Stimulated activated naive CD8-positive, alpha-beta T cell treated with anti-CD3 and anti-CD28 coated beads, Interleukin-15, Interleukin-2, amounts not matched to agents 100 ng/mL and 50 ng/mL, for 24 hours (primary cell): Measurements from ENCODE around the gene C13orf46.

Source experiments
- H3K27ac Mint-ChIP-seq: one replicate; pipeline ENCODE4 v1.8.0; 2021; ENCODE audit warnings: mild to moderate bottlenecking, mixed read lengths
- H3K27me3 Mint-ChIP-seq: one replicate; pipeline ENCODE4 v1.8.0; 2021; ENCODE audit warnings: mixed read lengths
- H3K36me3 Mint-ChIP-seq: one replicate; pipeline ENCODE4 v1.8.0; 2021; ENCODE audit warnings: low read depth, mixed read lengths
- H3K4me1 Mint-ChIP-seq: one replicate; pipeline ENCODE4 v1.8.0; 2021; ENCODE audit warnings: low read depth, mixed read lengths
- H3K4me3 Mint-ChIP-seq: one replicate; pipeline ENCODE4 v1.8.0; 2021; ENCODE audit warnings: mild to moderate bottlenecking, mixed read lengths
- H3K9me3 Mint-ChIP-seq: one replicate; pipeline ENCODE4 v1.8.0; 2021; ENCODE audit warnings: mixed read lengths

Gene C13orf46

DNA sequence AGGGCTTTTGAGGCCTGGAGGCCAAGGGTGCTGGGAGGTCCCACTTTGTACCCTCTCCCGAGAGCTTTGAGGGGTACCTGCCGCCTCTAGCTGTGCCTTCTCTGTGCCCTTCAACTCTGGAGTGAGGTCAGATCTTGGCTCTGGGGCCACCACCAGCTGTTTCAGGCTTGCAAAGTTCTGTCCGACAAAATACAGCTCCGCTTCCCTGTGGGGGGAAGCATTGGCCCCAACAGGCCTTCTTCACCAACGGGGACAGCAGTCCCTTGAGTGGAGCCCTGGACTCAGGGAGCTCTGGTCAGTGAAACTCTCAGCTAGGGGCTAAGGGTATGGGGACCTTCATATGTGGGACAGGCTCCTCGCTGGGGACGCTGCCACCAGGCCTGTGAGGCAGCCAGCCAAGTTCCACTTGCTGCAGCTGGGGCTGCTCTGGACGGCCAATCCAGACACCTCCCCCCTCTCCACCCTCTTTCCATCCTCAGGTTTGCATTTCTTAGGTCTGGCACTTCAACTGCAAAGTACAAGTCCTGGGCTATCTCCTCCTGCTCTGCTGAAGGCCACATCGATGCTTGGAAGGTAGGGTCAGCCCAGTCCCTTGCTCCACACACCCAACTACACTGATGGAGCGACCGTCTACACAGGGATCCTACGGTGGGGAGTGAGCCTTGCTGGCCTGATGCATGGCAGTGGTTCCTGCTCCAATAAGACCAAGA lies 46.8 kb downstream of the C13orf46 start:
- Mint-ChIP-seq H3K27me3 (peaks cover 34% of the 10 kb centered on the region), H3K4me3 (no peak overlapping the region), H3K27ac (no peak overlapping the region), H3K9me3 (no peaks in the 10 kb centered on the region), H3K36me3 (no peaks in the 10 kb centered on the region), H3K4me1 (peaks cover 14% of the 10 kb centered on the region)

DNA sequence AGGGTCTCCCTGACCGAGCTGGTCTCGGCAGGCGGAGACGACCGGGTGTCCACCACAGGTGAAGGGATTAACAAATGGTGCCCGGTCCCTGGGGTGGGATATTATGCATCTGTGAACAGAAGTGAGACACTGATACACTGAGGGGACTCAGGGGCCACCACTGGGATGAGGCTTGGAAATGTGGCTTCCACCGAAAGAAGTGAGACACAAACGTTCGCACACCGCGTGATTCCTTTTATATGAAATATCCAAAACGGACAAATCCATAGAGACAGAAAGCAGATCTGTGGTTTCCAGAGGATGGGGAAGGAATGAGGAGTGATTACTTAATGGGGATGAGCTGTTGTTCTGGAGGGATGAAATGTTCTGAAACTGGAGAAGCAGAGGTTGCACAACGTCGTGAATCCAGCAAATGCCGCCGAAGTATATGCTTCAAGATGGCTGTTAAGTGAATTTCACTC lies 47.5 kb downstream of the C13orf46 start:
- Mint-ChIP-seq H3K27ac (no peak overlapping the region), H3K4me3 (no peak overlapping the region), H3K4me1 (peaks cover 6% of the 10 kb centered on the region), H3K27me3 (peaks cover 35% of the 10 kb centered on the region), H3K36me3 (no peaks in the 10 kb centered on the region), H3K9me3 (peaks cover 5% of the 10 kb centered on the region)

DNA sequence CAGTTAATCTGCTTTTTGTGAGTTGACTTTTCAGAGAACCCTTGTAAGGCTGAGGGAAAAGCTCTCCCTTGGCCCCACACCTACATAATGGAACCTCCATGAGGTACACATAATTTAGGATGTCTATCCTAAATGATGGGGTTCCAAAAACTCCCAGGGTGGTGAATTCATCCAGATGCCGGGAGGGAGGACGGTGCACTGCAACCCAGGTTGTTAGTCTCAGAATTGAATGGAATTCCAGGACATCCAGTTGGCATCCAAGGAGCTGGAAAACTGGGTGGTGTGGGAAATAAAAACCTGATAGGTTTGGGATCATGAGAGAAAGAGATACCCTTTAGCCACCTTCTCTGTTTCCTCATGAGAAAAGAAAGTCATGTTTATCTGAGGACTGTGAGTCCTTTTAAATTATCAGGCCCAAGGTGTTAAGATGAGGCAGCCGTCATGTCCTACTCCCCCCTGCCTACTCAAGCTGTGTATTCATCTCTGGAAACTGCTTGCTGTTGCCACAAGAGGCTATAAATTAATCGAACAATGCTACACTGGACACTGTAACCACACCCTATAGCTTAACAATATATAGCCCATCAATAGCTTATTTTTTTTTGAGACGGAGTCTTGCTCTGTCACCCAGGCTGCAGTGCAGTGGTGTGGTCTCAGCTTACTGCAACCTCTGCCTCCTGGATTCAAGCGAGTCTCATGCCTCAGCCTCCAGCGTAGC lies 49.5 kb downstream of the C13orf46 start:
- H3K9me3 Mint-ChIP-seq, result peaks cover 5% of the 10 kb centered on the region
- H3K27me3 Mint-ChIP-seq, result peaks cover 38% of the 10 kb centered on the region
- no peaks in the 10 kb centered on the region for H3K4me1 Mint-ChIP-seq
- no peaks in the 10 kb centered on the region for H3K36me3 Mint-ChIP-seq
- no peak overlapping the region for H3K4me3 Mint-ChIP-seq
- no peak overlapping the region for H3K27ac Mint-ChIP-seq

DNA sequence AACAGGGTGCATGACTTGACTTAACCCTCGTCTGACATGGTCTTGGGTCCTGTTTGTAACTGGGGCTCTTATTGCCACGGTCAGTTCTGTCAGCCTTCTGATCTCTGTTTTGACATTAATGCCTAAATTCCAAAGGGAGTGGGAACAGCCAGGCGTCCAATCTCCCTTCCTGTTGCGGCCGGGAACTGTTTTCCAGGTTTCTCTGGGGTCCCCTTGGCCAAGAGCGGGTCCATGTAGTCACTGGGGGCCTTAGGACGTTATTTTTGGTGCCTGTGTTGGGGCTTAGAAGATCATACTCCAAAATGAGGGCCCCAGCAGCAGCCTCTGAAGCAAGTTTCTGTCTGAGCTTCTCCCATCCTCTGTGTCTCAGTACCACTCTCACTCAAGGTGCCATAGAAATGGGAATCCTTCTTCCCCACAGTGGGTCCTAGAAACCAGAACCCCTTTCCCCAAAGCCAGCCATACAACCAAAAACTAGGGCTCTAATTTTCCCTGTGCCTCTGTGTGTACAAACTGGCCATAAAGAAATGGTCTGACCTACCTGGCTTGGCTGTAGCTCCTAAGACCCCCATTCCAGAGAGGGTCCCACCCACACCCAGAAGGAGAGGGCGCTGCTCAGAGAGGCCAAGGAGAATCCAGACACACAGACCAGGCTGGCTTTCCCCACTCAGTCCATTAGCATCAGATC lies 50.4 kb downstream of the C13orf46 start:
- Mint-ChIP-seq H3K9me3 (peaks cover 5% of the 10 kb centered on the region), H3K4me3 (no peak overlapping the region), H3K36me3 (no peaks in the 10 kb centered on the region), H3K27ac (no peak overlapping the region), H3K4me1 (no peaks in the 10 kb centered on the region), H3K27me3 (peaks cover 38% of the 10 kb centered on the region)

DNA sequence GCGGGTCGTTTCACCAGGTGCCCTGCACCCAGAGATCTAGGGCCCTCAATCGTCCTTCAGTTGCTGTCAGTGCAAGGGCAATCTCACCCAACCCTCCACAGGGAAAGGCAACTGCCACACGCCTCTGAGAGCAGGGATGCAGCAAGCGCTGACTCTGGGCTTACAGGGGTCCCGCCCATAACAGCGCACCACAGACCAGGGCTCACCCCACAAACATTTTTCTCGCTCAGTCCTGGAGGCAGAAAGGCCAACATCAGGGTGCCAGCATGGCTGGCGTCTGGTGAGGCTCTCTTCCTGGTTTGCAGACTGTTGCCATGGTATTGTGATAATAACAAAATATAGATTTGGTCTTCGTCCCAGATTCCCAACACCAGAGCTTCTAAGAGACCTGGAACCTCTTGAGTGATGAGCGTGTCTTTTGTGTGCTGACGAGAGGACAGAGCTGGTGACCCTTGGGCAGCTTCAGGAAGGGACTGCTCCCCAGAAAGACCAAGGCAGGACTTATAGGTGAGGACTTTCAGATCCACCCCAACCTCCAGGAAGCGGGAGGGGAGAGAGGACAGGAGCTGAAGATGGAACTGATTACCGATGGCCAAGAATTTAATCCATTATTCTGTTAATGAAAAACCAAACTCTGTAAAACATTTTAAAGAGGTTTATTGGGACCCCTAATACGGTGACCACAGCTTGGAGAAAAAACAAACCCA lies 51.3 kb downstream of the C13orf46 start:
- H3K36me3 Mint-ChIP-seq, result no peaks in the 10 kb centered on the region
- H3K27me3 Mint-ChIP-seq, result peaks cover 33% of the 10 kb centered on the region
- H3K4me1 Mint-ChIP-seq, result no peaks in the 10 kb centered on the region
- no peak overlapping the region for H3K4me3 Mint-ChIP-seq
- no peak overlapping the region for H3K27ac Mint-ChIP-seq
- peaks cover 5% of the 10 kb centered on the region for H3K9me3 Mint-ChIP-seq

DNA sequence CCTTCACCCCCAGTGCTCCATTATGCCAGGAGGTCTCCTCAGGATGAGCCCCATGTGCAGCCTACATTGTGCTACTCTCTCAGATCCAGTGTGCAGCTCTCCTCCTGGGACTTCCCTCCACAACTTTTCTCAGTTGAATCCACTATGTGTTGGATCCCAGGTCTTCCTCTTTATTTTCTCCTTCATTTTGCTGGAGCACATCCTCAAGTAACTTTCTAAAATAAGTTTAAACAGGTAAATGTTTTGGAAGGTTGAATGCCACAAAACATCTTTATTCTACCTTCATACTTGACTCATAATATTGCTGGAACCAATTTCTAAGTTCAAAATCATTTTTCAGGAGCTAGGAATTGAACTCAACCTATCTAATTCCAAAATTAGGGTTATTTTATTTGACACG lies 52.1 kb downstream of the C13orf46 start:
- Mint-ChIP-seq H3K4me1 (no peaks in the 10 kb centered on the region), H3K27ac (no peak overlapping the region), H3K4me3 (no peak overlapping the region), H3K36me3 (no peaks in the 10 kb centered on the region), H3K27me3 (peaks cover 27% of the 10 kb centered on the region), H3K9me3 (peaks cover 5% of the 10 kb centered on the region)

DNA sequence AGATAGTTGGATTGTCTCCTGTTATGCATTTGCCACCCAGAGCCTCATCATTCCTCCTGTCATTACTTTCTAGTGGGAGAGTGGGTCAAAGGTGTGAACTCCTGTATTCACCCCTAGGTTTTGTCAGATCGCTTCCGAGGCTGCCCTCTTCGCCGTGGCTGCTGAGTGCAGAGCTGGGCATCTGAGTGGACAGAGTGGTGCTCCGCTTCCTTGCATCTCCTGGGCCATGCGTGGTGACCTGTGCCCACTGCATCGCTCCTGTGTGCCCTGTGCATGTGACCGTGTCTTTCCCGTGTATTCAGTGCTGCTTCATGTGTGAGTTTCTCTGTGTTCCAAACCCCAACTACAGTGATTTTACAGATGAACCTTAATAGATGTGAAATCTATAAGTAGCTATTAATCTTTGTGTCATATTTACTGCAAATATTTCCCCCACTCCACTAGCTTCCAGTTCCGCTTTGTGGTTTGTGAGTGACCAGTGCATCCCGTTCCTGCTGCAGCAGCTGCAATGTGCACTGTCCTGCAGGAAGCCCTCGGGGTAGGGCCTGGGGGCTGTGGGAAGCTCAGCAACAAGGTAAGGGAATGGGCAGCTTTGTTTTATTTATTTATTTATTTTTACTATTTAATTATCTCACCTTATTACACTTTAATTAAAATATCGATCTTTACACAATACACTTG lies 53.1 kb downstream of the C13orf46 start:
- Mint-ChIP-seq H3K27ac (no peak overlapping the region), H3K27me3 (peaks cover 23% of the 10 kb centered on the region)

DNA sequence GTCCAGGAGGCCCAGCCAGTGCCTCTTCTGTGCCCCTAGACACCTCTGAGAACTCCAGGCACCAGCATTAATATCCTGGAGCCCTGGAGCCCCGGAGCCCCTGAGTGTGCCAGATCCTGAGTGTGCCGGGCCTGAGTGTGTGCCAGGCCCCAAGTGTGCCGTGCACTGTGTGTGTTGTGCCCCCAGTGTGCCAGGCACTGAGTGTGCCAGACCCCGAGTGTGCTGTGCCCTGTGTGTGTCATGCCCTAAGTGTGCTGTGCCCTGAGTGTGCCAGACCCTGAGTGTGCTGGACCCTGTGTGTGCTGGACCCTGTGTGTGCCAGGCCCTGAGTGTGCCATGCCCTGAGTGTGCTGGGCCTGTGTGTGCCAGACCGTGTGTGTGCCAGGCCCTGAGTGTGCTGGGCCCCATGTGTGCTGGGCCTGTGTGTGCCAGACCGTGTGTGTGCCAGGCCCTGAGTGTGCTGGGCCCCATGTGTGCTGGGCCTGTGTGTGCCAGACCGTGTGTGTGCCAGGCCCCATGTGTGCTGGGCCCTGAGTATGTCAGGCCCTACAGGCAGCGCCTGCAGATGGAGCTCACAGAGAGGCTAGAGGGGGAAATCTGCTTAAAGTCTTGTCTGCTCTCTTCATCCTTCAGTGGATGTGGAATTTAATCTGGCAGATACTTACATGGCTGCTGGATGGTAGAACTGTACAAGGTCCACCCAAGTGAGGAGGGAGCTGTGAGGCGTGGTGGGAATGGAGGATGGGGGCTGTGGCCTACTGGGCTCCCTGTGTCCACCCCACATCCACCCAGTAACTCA lies 53.9 kb downstream of the C13orf46 start:
- Mint-ChIP-seq H3K27me3 (peaks cover 30% of the 10 kb centered on the region), H3K36me3 (no peaks in the 10 kb centered on the region), H3K4me1 (no peaks in the 10 kb centered on the region), H3K27ac (no peak overlapping the region), H3K4me3 (no peak overlapping the region), H3K9me3 (peaks cover 5% of the 10 kb centered on the region)

More for the DNA sequence above, 53.1 kb downstream of the C13orf46 start:
- no peak overlapping the region for H3K4me3 Mint-ChIP-seq
- no peaks in the 10 kb centered on the region for H3K4me1 Mint-ChIP-seq
- no peaks in the 10 kb centered on the region for H3K36me3 Mint-ChIP-seq
- peaks cover 5% of the 10 kb centered on the region for H3K9me3 Mint-ChIP-seq

DNA sequence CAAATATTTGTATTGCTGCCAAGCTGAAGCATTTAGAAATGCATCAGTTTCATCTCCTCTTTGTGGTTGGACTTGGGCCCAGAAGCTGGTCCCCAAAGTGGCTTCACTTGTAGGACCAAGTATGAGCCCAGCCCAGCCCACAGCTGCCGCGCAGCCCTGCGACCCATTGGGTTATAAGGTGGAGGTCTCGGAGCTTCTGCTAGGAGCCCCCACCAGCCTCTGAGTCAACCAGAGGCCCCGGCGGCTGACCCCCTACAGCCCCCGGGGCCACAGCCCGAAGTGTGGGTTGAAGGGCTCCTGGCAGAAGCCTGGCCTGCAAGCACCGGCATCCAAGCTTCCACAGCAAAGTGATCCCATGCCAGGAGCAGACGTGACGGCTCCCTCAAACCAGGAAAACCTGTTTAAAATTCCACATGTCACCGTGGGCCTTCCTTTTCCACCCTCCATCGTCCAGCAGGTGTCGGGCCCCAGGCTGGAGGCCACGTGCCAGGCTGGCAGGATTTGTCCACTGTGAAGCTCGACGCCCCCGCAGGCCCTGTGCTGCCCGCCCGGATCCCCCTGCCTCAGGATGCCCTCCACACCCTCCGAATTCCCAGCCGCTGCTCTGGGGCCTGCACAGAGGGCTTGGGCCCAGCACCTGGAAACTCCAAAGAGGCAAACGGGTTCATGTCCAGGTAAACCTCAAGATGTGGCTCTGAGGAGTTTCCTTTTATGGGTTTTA lies 54.7 kb downstream of the C13orf46 start:
- Mint-ChIP-seq H3K4me1 (no peaks in the 10 kb centered on the region), H3K4me3 (no peak overlapping the region), H3K36me3 (no peaks in the 10 kb centered on the region), H3K9me3 (peaks cover 6% of the 10 kb centered on the region), H3K27me3 (peaks cover 36% of the 10 kb centered on the region), H3K27ac (no peak overlapping the region)

DNA sequence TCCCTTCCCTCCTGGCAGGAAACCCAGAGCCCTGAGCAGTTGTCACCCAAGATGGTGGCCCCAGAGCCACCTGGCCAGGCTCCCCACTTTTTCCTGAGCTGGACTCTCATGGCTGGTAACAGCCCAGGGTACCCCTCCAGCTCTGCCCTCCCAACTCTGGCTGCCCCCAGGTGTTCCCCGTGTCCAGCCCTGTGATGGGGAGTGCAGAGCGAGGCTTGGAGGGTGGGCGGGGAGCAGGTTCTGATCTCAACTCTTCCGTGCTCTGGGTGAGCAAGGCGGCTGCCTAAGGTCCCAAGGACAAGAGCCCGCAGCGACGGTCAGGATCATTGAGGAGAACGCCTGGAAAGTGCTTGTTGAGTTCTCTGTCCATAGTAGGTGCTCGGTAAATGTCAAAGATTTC lies 55.3 kb downstream of the C13orf46 start:
- H3K36me3 Mint-ChIP-seq, result no peaks in the 10 kb centered on the region
- no peak overlapping the region for H3K4me3 Mint-ChIP-seq
- H3K4me1 Mint-ChIP-seq, result no peaks in the 10 kb centered on the region
- peaks cover 39% of the 10 kb centered on the region for H3K27me3 Mint-ChIP-seq
- H3K9me3 Mint-ChIP-seq, result peaks cover 9% of the 10 kb centered on the region
- H3K27ac Mint-ChIP-seq, result no peak overlapping the region

DNA sequence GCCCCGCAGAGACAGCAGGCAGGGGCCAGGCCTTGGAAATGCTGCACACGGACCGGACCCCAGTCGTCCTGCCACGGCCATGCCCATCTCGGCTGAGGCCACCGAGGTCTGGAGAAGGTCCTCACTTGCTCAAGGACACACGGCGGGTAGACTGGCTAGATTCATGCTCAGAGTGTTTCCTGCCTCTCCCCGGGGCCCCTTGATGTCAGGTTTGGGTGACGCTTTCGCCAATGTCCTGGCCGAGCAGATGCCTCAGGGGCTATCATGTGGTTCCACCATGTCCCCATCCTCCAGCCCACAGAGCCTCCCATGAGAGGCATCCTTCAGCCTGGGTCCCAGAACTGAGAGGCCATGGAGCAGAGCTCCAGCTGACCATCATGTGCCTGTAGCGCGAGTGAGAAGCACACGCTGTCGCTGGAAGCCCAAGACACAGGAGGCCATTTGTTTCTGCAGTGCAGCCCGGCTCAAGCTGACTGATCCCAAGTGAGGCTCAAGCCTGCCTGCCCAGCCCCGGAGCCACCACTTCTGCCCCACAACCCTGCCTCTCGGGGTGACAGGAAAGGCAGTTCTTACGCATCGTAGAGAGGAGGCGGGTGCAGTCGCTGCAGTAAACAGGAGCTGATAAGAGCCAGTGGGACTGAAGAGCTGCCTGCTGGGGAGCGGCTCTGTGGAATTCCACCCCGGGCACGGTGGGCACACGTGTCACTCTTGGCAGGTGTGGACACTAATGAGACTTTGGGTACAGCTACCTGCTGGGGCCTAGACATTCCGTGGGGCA lies 56.1 kb downstream of the C13orf46 start:
- H3K9me3 Mint-ChIP-seq, result peaks cover 10% of the 10 kb centered on the region
- no peak overlapping the region for H3K4me3 Mint-ChIP-seq

DNA sequence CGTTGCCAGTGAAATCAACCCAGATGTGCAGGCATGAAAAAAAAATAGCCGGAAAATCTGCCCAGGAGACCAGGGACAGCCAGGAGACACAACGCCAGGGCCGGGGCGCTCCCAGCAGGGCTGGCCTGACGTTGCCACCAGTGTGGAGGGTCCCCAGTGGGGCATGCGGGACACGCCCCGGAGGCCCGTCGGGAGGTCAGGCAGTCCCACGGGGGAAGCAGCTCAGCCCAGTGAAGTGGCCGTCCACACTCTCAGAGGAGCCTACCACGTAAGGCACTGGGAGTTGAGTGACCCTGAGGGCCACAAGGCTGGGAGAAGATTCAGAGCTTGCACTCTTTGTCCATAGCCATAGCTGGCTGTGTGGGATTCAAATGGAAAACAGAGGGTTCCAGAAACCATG lies 56.8 kb downstream of the C13orf46 start:
- Mint-ChIP-seq H3K27ac (no peak overlapping the region), H3K36me3 (no peaks in the 10 kb centered on the region), H3K9me3 (peaks cover 14% of the 10 kb centered on the region), H3K4me1 (no peaks in the 10 kb centered on the region), H3K27me3 (peaks cover 41% of the 10 kb centered on the region), H3K4me3 (no peak overlapping the region)

More for the DNA sequence above, 56.1 kb downstream of the C13orf46 start:
- Mint-ChIP-seq H3K27me3 (peaks cover 40% of the 10 kb centered on the region), H3K4me1 (no peaks in the 10 kb centered on the region), H3K27ac (no peak overlapping the region), H3K36me3 (no peaks in the 10 kb centered on the region)
